ENCODE data around the gene ABCA5.

DNA sequence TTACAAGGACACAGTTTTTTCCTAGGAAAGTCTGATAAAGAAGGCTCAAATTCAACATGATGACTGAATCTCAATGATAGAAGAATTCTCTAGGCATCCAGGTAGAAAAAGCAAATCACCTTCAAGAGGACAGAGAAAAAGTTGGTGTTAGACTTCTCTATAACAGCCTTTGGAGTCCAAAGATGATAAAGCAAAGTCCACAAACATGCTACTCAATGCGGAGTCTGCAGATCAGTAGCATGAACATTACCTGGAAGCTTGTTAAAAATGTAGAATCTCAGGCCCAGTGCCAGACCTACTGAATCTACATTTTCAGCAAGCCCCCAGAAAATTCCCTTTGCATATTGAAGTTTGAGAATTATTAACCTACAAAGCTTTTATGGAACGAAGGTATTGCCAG is 46.1 kb upstream of the ABCA5 start:
- TF ChIP-seq SIN3A (IDR thresholded peaks at IDR 0.05; ENCODE audit: borderline replicate concordance, insufficient read depth, low read depth, low read length) (no peak), POLR2AphosphoS5 (IDR thresholded peaks at IDR 0.05; ENCODE audit: low read depth, low read length) (no peak), TCF7L2 (IDR thresholded peaks at IDR 0.05; ENCODE audit: low read depth, low read length) (no peak), REST (IDR thresholded peaks at IDR 0.05; ENCODE audit: insufficient read depth in 1 of 2, low read depth in 2 of 2, low read length in 1 of 2) (no peak)
- TF ChIP-seq, protein P1, sequence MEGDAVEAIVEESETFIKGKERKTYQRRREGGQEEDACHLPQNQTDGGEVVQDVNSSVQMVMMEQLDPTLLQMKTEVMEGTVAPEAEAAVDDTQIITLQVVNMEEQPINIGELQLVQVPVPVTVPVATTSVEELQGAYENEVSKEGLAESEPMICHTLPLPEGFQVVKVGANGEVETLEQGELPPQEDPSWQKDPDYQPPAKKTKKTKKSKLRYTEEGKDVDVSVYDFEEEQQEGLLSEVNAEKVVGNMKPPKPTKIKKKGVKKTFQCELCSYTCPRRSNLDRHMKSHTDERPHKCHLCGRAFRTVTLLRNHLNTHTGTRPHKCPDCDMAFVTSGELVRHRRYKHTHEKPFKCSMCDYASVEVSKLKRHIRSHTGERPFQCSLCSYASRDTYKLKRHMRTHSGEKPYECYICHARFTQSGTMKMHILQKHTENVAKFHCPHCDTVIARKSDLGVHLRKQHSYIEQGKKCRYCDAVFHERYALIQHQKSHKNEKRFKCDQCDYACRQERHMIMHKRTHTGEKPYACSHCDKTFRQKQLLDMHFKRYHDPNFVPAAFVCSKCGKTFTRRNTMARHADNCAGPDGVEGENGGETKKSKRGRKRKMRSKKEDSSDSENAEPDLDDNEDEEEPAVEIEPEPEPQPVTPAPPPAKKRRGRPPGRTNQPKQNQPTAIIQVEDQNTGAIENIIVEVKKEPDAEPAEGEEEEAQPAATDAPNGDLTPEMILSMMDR (IDR thresholded peaks at IDR 0.05): no peak
